D721Med (cell line): Measurements from ENCODE around the gene TEX261.

Source experiments
- DNase-seq: peaks from one replicate; pipeline ENCODE4 v3.0.0; 2011; ENCODE audit warnings: low spot score; ENCODE audit not compliant: insufficient read length
- FAIRE-seq: peaks from 2 replicates; lab custom pipeline; 2011; peaks lifted over from hg19 to GRCh38; lab: Jason Lieb, UNC
- CTCF ChIP-seq: IDR thresholded peaks from 2 replicates; pipeline ENCODE4 v1.5.1; 2012; ENCODE audit warnings: mild to moderate bottlenecking, control low read depth; ENCODE audit not compliant: insufficient read depth; ENCODE audit errors: missing control alignments

TEX261 gene

DNA sequence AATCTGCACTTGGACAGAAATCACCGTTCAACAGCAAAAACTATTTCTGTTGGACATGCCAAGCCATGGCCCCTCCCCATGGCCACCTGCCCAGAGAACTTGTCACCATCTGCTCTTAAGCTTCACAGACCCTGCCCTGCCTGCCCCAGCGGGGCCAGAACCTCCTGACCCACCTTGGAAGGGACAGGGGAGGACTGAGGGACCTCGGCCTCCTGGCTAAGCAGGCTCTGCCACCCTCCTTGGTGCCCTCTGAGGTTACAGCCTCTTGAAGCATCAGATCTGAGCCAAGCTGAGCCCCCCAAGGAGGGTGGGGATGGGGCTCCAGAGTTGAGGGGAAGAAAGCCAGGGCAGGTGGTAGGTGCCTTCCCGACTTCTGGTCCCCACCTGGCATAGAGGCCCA is 6.5 kb downstream of the TEX261 start:
- TF ChIP-seq CTCF, result no peak
- DNase-seq (no peak), FAIRE-seq (no peak)

GRCh38 chr2:70987386-70987785 is 7.3 kb downstream of the TEX261 start:
- FAIRE-seq (no peak), DNase-seq (no peak)
- TF ChIP-seq CTCF, result no peak

DNA sequence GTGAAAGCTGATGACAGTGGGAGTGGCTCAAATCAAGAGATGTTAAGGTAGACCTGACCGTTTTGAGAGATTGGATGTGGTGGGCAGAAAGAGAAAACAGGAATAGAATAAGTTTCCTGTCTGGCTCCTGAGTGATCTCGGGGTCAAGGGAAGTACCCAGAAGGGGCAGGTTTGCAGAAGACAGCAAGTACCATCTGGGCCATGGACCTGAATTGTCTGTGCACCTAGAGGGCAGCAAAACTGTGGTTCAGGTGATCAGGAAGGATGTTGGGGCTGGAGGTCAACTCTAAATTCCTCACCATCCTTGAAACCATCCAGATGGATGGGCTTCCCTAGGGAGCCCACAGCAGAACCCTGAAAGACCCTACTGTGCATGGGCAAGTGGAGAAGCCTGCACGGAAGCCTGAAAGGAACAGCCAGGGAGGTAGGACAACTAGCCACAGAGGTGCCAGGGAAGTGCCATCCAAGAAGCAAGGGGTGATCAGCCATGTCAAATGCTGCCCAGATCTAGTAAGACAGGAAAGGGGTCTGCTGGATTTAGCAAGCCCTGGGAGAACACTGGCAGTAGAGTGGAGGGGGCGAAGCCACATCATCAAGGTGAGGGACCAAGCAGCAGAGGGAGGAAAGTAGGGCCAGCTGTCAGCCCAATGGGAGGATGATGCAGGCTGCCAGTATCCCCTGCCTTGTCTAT is 8.0 kb downstream of the TEX261 start:
- FAIRE-seq, result no peak
- DNase-seq, result no peak
- no peak for TF ChIP-seq CTCF

GRCh38 chr2:70985956-70986355 is 8.7 kb downstream of the TEX261 start:
- no peak for TF ChIP-seq CTCF
- FAIRE-seq (no peak), DNase-seq (no peak)

- no peak for DNase-seq
- no peak for FAIRE-seq
- no peak for TF ChIP-seq CTCF
Measured at GRCh38 chr2:70985283-70985688, 9.4 kb downstream of the TEX261 start.

DNA sequence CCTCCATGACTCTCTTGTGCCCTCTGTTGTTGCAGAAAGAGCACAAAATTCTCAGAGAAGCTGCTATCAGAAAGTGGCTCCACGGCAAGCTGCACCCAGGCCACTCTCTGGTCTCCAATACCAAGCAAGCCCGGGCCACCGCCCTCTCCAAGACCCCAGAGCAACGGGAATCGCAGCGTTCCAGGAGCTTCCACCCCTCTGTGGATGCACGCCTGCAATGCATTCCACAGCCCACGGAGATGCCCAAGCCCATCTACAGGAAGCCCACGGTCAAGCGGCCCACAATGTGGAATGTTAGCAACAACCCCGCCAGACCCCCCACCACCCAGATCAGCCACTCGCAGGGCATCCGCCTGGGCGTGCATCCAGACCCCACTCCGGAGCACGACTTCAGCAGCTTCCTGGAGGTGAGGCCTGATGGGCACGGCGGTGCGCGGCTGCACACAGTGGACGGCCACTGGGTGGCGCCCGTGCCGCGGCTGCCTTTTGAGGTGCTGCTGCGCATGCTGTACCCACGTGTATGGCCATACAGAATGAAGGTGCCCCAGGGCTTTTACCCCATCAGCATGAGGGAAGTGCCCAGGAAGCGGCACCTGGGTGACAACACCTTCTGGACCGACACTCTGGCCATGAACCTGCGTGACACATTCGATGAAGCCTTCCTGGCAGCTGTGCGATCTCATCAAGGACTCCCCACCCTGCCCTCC is 9.9 kb downstream of the TEX261 start:
- TF ChIP-seq CTCF, result peak; percentile 51
- FAIRE-seq, result no peak
- DNase-seq, result no peak

DNA sequence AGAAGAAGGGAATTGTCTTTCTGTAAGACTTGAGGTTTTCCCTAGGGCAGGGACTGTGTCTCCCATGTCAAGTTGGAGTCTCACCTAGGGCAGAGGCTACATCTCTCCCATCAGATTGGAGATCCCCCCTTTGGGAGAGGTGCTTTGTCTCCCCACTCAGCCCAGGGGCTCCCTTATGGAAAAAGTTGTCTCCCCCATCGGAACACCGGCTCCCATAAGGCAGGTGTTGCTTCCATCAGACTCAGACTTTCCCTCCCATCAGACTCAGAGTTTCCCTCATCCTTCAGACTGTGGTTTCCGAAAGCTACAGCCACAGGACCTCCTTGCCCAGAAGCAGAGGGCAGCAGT is 10.5 kb downstream of the TEX261 start:
- TF ChIP-seq CTCF, result no peak
- DNase-seq (no peak), FAIRE-seq (no peak)
